Neural cell (in vitro differentiated cells): ENCODE results near the gene SYTL3. TPM values are rescaled to one million over a fixed set of nuclear protein-coding genes. Genes with fewer than 3 reads are reported as not detected.

Experiments used
- H2AFZ ChIP-seq: fragments of 200-600, 300-800 bp; sonication (generic), shearing (Covaris generic); 2 replicates; pipeline ENCODE4 v1.6.0; 2014; ENCODE audit warnings: low read depth, mild to moderate bottlenecking, antibody characterized with exemption, low read length, moderate library complexity
- H3F3A ChIP-seq: fragments of 200-600 bp; shearing (Covaris generic); 2 replicates; pipeline ENCODE4 v1.6.1; 2016; ENCODE audit warnings: mild to moderate bottlenecking, moderate library complexity, mixed read lengths, antibody characterized with exemption, low read length; ENCODE audit not compliant: insufficient read depth, poor library complexity, severe bottlenecking
- H3K27ac ChIP-seq: fragments of 200-600, 300-800 bp; sonication (generic), shearing (Covaris generic); 2 replicates; pipeline ENCODE4 v1.5.1; 2014; ENCODE audit warnings: mild to moderate bottlenecking, low read length, moderate library complexity
- H3K27me3 ChIP-seq: fragments of 300-800, 200-600 bp; sonication (generic), shearing (Covaris generic); 2 replicates; pipeline ENCODE4 v1.6.0; 2014; ENCODE audit warnings: mild to moderate bottlenecking, low read depth, low read length, moderate library complexity; ENCODE audit not compliant: insufficient read depth
- H3K36me3 ChIP-seq: fragments of 300-800, 200-600 bp; sonication (generic), shearing (Covaris generic); 2 replicates; pipeline ENCODE4 v1.5.1; 2014; ENCODE audit warnings: mild to moderate bottlenecking, antibody characterized with exemption, low read length, moderate library complexity; ENCODE audit not compliant: insufficient read depth
- H3K4me2 ChIP-seq: fragments of 300-800, 200-600 bp; sonication (generic), shearing (Covaris generic); 2 replicates; pipeline ENCODE4 v1.6.0; 2014; ENCODE audit warnings: mild to moderate bottlenecking, low read length
- H3K4me3 ChIP-seq: fragments of 300-800, 200-600 bp; sonication (generic), shearing (Covaris generic); 2 replicates; pipeline ENCODE4 v1.5.1; 2014; ENCODE audit warnings: mild to moderate bottlenecking, low read length, moderate library complexity
- H3K79me2 ChIP-seq: fragments of 200-600 bp; shearing (Covaris generic); replicated peaks from 2 replicates; pipeline ENCODE4 v1.6.0; 2014; ENCODE audit warnings: mild to moderate bottlenecking, low read length, moderate library complexity; ENCODE audit not compliant: insufficient read depth
- H3K9ac ChIP-seq: fragments of 300-800, 200-600 bp; sonication (generic), shearing (Covaris generic); 2 replicates; pipeline ENCODE4 v1.6.1; 2016; ENCODE audit warnings: mild to moderate bottlenecking, low read length, mixed read lengths
- H3K9me2 ChIP-seq: fragments of 200-600 bp; shearing (Covaris generic); 2 replicates; pipeline ENCODE4 v1.6.1; 2016; ENCODE audit warnings: mild to moderate bottlenecking, low read length, mixed read lengths; ENCODE audit not compliant: insufficient read depth
- H3K9me3 ChIP-seq: fragments of 200-600, 300-800 bp; sonication (generic), shearing (Covaris generic); 2 replicates; pipeline ENCODE4 v1.6.1; 2016; ENCODE audit warnings: mild to moderate bottlenecking, mixed run types, low read length, moderate library complexity, mixed read lengths
- H4K20me1 ChIP-seq: fragments of 200-600 bp; shearing (Covaris generic); 2 replicates; pipeline ENCODE4 v1.6.1; 2016; ENCODE audit warnings: mild to moderate bottlenecking, mixed run types; ENCODE audit not compliant: insufficient read depth
- CTCF ChIP-seq: fragments of 450-650 bp; IDR thresholded peaks from 2 replicates; pipeline ENCODE4 v1.5.1; 2014; ENCODE audit warnings: antibody characterized with exemption, mild to moderate bottlenecking, moderate library complexity; ENCODE audit not compliant: poor library complexity, severe bottlenecking
- EP300 ChIP-seq: fragments of 450-650 bp; conservative IDR thresholded peaks from 2 replicates; pipeline ENCODE4 v1.6.1; 2014; ENCODE audit warnings: antibody characterized with exemption, mild to moderate bottlenecking, moderate library complexity; ENCODE audit not compliant: poor library complexity, severe bottlenecking
- EZH2 ChIP-seq: fragments of 200-600, 300-800 bp; shearing (Covaris generic), sonication (generic); IDR thresholded peaks from 2 replicates; pipeline ENCODE4 v1.6.1; 2014; ENCODE audit warnings: antibody characterized with exemption, low read length, borderline replicate concordance, mild to moderate bottlenecking; ENCODE audit not compliant: insufficient read depth, poor library complexity, severe bottlenecking
- MXI1 ChIP-seq: fragments of 450-650 bp; conservative IDR thresholded peaks from 2 replicates; pipeline ENCODE4 v1.6.1; 2014; ENCODE audit warnings: antibody characterized with exemption, mild to moderate bottlenecking; ENCODE audit not compliant: poor library complexity, severe bottlenecking
- POLR2AphosphoS5 ChIP-seq: IDR thresholded peaks from 2 replicates; pipeline ENCODE4 v1.6.1; 2012
- RAD21 ChIP-seq: fragments of 450-650 bp; conservative IDR thresholded peaks from 2 replicates; pipeline ENCODE4 v1.6.1; 2014; ENCODE audit warnings: antibody characterized with exemption, mild to moderate bottlenecking, moderate library complexity
- REST ChIP-seq: IDR thresholded peaks from 2 replicates; pipeline ENCODE4 v1.6.1; 2012; ENCODE audit warnings: borderline replicate concordance
- SMC3 ChIP-seq: fragments of 450-650 bp; conservative IDR thresholded peaks from 2 replicates; pipeline ENCODE4 v1.6.1; 2014; ENCODE audit warnings: antibody characterized with exemption, mild to moderate bottlenecking, moderate library complexity; ENCODE audit not compliant: poor library complexity
- TAF1 ChIP-seq: IDR thresholded peaks from 2 replicates; pipeline ENCODE4 v1.6.1; 2012; ENCODE audit warnings: low read depth
- polyA plus RNA-seq: library from polyadenylated mRNA; depleted of rRNA; stranded (reverse); fragments of >200 nt; gene quantifications from 2 replicates; pipeline ENCODE4 v1.2.3, GENCODE V29; 2014

The SYTL3 gene
- polyA plus RNA-seq, 1 donor from 2014 or later: 2.1 TPM

- no peaks in the 10 kb centered on the region for H3K9me2 ChIP-seq
- no peaks in the 10 kb centered on the region for H3K36me3 ChIP-seq
- H3K27me3 ChIP-seq: no peaks in the 10 kb centered on the region
- no peaks in the 10 kb centered on the region for H4K20me1 ChIP-seq
- no peak overlapping the region for H3K9ac ChIP-seq
- H3K9me3 ChIP-seq: no peaks in the 10 kb centered on the region
- no peak overlapping the region for H2AFZ ChIP-seq
- no peaks in the 10 kb centered on the region for H3K79me2 ChIP-seq
- no peak overlapping the region for H3K27ac ChIP-seq
- TF ChIP-seq MXI1: no peak
- TF ChIP-seq CTCF: no peak
- TF ChIP-seq EP300: no peak
- TF ChIP-seq SMC3: no peak
- no peak for TF ChIP-seq POLR2AphosphoS5
- TF ChIP-seq EZH2: no peak
- no peak for TF ChIP-seq REST
- TF ChIP-seq TAF1: no peak
- TF ChIP-seq RAD21: no peak
- no peaks in the 10 kb centered on the region for H3F3A ChIP-seq
- no peak overlapping the region for H3K4me3 ChIP-seq
- H3K4me2 ChIP-seq: no peak overlapping the region
Measured at GRCh38 chr6:158772172-158772571, 122.3 kb downstream of the SYTL3 start.

- no peaks in the 10 kb centered on the region for H3K79me2 ChIP-seq
- no peak overlapping the region for H3K9ac ChIP-seq
- H3K27ac ChIP-seq: no peak overlapping the region
- no peak overlapping the region for H3K4me2 ChIP-seq
- no peaks in the 10 kb centered on the region for H3K9me3 ChIP-seq
- H3K36me3 ChIP-seq: no peaks in the 10 kb centered on the region
- no peaks in the 10 kb centered on the region for H4K20me1 ChIP-seq
- TF ChIP-seq EZH2: no peak
- TF ChIP-seq MXI1: no peak
- no peak for TF ChIP-seq TAF1
- no peak for TF ChIP-seq SMC3
- TF ChIP-seq CTCF: no peak
- TF ChIP-seq RAD21: no peak
- TF ChIP-seq POLR2AphosphoS5: no peak
- no peak for TF ChIP-seq REST
- no peak for TF ChIP-seq EP300
- H3K4me3 ChIP-seq: no peak overlapping the region
- no peaks in the 10 kb centered on the region for H3K9me2 ChIP-seq
- no peaks in the 10 kb centered on the region for H3F3A ChIP-seq
- no peaks in the 10 kb centered on the region for H3K27me3 ChIP-seq
- no peak overlapping the region for H2AFZ ChIP-seq
Measured at GRCh38 chr6:158772851-158773371, 123.1 kb downstream of the SYTL3 start.
